NOMO-1 treated with DMSO at 0.1 percent for 48 hours (cell line): ENCODE data around the gene TGM2.

Source experiments
- DNase-seq: peaks from one replicate; lab custom pipeline; 2025; ENCODE audit not compliant: unreplicated experiment; lab: John Stamatoyannopoulos, UW

TGM2 gene

GRCh38 chr20:38165089-38165965 lies at the start of gene TGM2:
Gene TGM2 (minus strand): TSS chr20:38165270. CDS start chr20:38165198, 72 bp downstream.
- DNase-seq, result peak; percentile 64

GRCh38 chr20:38214256-38215193 lies 49.5 kb upstream of the TGM2 start:
- DNase-seq, result no peak

- no peak for DNase-seq
Observed at GRCh38 chr20:38213607-38213940, 48.5 kb upstream of the TGM2 start.

GRCh38 chr20:38212806-38213606 lies 47.9 kb upstream of the TGM2 start:
- DNase-seq, result no peak

GRCh38 chr20:38211200-38212097 lies 46.4 kb upstream of the TGM2 start:
- no peak for DNase-seq

GRCh38 chr20:38210741-38211140 lies 45.7 kb upstream of the TGM2 start:
- no peak for DNase-seq

- DNase-seq, result no peak
Observed at GRCh38 chr20:38209736-38210405, 44.8 kb upstream of the TGM2 start.

GRCh38 chr20:38209054-38209675 lies 44.1 kb upstream of the TGM2 start:
- no peak for DNase-seq

GRCh38 chr20:38208523-38208922 lies 43.5 kb upstream of the TGM2 start:
- DNase-seq, result no peak

GRCh38 chr20:38208088-38208487 lies 43.0 kb upstream of the TGM2 start:
- DNase-seq, result no peak

GRCh38 chr20:38207621-38208020 lies 42.6 kb upstream of the TGM2 start:
- DNase-seq, result no peak

GRCh38 chr20:38205001-38205400 lies 39.9 kb upstream of the TGM2 start:
- peak; percentile 56 for DNase-seq

GRCh38 chr20:38203981-38204357 lies 38.9 kb upstream of the TGM2 start:
- no peak for DNase-seq

- DNase-seq, result no peak
Observed at GRCh38 chr20:38203337-38203980, 38.4 kb upstream of the TGM2 start.

- DNase-seq, result no peak
Observed at GRCh38 chr20:38202982-38203293, 37.9 kb upstream of the TGM2 start.

- no peak for DNase-seq
Observed at GRCh38 chr20:38202153-38202981, 37.3 kb upstream of the TGM2 start.

- DNase-seq, result no peak
Observed at GRCh38 chr20:38201356-38201755, 36.3 kb upstream of the TGM2 start.

GRCh38 chr20:38200646-38201045 lies 35.6 kb upstream of the TGM2 start:
- DNase-seq, result no peak
